Stimulated activated CD4-positive, alpha-beta T cell treated with anti-CD3 and anti-CD28 coated beads, Interleukin-15, amount 100 ng/mL, for 1 hour (primary cell): ENCODE data around the gene SORBS2.

Source experiments
- DNase-seq, 2 donors: peaks; one replicate each; pipeline ENCODE4 v3.0.0-alpha.2; 2020; ENCODE audit warnings: low read depth in 1 of 2, low spot score in 1 of 2

Gene SORBS2

DNA sequence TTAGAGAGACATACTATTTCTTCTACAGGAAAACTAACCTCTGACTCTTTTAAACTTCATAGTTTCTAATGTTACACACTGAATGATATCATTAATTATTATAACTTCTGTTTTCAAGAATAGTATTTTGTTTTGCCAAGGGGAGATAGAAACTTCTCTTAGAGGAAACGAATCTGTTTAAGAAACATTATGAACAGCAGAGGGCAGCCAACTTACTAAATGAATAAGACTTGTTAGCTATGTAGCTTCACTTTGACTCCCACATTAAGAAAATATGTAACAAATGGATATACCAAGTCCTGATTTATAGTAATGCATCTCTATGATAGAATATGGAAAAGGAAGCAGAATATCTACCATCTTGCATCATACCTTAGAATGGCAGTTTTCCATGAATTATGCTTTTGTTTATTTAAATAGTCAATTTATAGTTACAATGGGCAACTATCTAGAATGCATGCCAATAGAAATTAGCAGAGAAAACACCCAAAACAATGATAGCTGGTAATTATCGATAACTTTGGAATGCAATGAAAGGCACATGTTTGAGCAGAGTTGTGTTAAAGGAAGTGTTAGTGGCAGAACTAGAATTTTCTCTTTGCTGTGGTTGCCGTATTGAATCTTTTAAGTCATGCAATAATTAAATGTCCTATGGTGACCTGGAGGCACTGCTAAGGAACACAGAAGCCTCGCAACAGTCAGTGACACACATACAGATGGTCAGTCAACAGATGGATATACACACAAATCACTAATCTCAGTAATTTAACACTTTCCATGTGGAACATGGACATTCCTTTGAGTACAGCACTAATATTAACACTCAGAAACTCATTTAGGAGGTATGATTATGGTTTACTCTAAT is 171.0 kb downstream of the SORBS2 start:
- no peak for DNase-seq

DNA sequence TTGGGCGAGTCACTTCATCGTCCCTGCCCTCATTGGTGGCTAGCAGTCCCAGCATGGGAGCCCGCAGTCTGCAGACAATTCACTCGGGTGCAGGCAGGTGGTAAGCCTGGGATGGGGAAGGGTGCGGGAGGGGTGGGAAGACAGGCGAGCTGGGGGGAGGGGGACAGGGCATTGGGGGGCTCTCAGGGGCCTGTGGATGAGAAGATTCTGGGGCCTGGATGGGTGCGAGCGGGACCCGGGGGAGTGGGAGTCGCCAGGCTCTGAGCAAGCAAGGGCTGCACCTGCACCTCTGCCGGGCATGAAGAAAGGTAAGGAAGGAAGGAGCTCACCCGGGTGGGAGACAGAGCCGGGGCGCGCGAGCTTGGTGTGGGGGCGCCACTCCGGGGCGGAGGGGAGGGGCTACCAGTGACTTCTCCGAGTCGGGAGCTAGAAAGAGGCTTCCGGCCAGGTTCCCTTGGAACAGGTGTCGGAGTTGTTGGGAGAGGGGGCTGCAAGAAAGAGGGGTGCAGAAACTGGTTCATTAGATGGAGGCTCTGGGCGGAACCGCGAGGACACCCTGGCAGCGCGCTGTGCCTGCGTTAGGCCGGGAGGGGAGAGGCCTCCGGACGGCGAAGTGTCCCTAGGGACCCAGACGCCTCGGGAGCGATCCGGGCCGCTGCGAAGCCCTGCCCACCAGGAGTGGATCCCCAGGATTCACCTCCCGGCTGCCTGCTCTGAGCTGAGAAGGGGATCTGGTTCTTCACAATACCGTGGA is 173.3 kb downstream of the SORBS2 start:
- no peak for DNase-seq

DNA sequence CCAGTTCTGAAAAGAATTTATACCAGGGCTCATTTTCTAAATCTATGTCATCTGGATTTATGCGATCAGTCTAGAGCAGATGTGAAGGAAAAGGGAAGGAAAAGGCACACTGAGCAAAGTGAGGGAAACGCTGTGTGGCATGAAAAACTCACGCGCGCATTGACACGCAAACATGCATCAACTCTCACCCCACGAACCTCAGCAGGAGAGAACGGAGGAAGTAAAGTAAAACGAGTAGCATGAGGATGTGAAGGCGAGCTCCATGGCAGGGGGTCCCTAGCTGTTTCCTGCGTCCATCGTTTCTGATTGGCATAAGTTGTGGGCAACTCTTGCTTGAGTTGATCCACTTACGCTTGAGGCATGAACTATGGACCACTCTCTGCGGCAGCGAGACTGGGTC is 173.9 kb downstream of the SORBS2 start:
- DNase-seq = no peak

DNA sequence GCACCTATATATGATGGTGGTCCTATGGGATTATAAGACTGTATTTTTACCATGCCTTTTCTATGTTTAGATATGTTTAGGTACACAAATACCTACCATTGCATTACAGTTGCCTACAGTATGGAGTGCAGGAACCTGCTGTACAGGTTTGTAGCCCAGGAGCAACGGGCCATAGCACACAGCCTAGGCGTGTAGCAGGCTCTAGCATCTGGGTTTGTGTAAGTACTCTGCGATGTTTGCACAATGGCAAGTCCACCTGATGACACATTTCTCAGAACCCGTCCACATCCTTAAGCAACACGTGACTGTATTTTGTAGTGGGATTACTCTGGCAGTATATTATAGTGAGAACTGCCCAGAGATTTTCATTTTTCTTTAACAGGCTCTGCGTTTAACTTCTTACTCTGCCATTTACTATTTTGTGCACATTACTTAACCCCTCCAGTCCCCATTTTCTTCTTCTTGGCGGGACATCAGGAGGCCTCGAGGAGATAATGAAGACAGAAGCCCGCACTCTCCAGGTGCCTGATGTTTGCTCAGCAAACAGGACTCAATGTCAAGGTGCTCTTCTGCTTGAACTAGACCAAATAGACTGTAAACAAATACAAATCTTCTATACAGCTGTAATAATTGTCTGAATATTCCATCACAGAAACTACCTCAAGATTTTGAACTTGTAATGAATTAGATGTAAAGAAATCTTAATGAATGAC is 174.7 kb downstream of the SORBS2 start:
- no peak for DNase-seq

DNA sequence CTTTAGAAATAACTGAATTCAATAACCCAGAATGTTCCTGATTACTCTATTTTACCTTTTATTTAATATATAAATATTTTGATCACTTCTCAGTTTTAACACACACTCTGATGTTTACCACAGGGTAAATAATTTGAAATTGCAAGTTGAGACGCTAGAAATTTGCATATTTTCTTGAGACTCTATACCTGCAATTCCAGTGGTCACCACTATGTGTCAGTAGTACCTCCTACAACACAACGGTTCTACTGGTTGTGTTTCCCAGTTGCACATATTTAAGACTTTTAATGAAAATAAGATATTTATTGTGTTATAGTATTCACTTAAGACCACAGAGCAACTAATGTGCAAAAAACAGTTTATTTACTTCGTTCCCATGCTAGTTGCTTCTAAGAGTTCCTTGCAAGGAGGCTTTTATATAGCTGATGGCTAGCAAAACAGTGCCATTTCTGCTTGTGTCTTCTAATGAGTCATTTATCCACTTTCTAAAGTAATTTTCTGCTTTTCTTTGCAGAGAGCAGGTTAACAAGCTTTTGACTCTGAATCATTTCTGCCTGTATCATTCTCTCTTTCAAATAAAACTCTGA is 177.8 kb downstream of the SORBS2 start:
- no peak for DNase-seq

DNA sequence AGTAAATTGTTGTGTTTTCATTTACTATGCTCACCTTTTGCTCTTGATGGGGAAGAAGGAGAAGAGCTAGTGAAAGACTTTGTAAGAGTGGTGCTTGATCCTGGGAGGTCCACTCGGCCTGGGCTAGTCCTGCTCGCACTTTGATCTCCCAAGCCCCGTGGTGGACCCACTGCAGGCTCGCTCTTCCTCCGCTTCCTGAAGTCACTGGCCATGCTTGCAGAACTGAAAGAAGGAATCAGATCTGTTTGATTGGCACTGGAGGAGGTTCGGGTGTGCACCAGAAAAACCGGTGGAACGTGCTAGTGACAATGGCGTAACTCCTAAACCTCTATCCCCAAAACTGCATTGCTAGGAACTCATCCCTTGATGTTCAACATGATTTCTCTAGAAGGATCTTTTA is 185.2 kb downstream of the SORBS2 start:
- no peak for DNase-seq

DNA sequence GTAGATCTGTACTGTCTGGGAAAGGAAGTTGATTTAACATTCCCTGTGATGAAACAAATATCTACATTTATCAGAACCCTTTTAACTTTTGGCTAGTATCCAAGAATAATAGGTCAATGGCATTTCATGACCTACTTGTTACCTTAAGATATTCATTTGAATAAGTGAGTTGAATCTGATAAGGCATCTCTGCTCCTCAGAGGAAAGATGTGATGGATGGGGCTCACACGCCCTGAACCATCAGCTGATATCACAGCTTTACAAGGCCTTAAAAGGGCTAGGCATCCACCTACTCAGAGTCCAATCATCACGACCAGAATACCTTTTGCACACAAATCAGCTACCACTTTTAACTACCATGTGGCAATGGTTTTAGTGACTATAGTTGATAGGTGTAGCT is 186.5 kb downstream of the SORBS2 start:
- no peak for DNase-seq

DNA sequence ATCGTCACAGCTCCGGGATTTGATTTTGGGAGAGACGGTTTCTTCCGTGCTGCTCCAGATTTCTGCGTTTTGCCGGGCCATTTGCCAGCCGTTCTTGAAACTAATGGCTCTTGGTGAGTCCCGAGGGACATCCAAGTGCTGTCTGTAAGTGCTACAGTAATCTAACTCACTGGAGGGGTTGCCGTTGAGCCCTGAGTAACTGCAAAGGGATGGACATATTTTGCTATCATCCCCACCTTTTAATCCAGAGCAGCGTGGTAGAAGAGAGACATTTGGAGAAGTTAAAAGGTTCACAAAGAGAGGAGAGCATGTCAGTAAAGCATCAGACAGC is 187.8 kb downstream of the SORBS2 start:
- DNase-seq = no peak

DNA sequence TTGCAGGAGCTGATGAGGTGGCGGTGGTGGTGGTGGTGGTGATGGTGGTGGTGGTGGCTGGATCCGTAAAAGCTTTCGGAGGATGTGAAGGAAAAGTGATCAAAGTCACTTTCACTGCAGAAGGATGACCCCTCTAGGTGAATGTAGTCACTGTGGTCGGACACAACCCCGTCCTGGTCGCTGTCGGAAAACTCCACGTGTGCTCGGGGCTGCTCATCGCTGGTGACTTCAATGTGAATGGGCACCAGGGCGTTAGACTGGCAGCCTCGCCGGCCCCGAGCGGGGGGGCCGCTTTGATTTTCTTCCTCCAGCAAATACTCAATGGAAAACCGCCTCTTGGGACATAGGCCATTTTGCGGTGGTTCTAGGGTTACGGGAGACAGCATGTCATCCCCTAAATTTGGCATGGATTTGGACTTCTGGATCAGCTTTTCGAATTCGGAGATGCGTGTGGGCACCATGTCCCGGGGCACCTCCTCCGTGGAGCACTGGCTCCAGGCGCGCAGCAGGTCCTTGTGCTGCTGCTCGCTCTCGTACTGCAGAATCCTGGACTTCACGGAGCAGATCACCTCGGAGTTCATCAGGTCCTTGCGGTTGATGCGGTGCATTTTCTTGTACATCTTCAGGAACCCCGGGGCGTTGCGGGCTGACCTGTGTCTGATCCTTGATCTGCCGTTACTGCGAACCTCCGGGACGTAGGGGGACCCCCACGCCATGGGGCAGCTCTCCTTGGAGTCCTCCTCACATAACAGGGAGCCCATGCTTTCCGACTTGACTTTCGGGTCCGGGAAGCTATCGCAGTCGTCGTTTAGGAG is 188.3 kb downstream of the SORBS2 start:
- no peak for DNase-seq

DNA sequence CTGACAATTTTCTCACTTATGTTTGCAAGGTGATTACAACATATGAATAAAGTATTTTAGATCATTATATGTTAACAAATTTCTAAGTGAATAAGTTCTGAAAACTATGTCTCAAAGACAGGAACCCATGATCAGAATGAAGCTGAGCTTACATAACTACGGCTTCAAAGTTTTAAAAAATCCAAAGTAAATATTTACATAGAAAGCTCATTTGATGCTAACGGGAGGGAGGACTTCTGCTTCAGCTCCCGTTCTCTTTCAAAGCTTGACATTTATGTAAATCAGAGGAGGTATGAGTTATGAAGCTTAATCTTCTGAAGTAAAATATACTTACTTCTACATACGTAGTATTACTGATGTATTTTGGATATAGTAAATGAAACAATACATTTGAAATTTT is 203.8 kb downstream of the SORBS2 start:
- no peak for DNase-seq

DNA sequence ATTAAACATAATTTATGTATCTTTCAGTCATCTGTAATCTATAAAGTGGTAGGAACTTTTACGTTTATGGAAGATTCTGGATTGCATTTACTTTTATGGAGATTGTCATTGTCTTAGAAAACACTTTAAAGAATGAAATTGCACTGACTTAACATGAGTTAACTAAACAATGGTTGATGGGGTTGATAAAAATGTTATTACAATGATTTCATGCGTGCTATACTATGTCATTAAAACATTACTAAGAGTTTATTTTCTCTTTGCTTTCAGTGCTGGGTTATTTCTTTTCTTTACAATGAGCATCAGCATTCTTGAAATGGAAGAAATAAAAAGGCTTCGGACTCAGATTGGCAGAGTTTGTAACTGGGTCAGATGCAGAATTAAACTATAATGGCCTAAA is 209.6 kb downstream of the SORBS2 start:
- no peak for DNase-seq

DNA sequence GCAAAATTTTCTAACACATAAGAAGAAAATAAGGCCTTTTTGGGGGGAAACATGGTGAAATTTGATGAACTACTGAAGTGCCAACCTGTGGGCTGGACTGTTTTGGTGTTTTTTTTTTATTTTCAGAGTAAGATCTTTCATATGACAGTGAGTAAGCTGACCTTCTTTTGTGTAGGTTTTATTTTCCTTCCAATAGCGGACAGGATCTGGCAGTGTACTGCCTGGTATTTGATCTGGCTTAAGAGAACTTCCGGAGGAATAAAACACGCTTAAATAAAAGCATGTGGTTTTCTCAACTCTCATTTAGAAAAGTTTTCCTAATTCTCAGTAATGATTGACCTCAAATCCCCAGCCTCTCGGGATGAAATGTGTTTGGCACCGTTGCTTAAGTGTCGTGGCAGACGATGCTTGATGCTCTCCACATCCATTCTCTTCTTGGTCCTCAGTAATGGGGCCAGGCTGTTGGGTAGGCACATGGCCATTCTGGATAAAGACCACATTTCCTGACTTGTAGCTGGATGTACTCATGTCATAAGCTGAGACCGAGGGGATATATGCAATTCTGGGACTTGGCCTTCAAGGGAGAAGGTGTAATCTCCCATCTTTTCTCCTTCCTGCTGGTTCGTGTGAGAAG is 211.1 kb downstream of the SORBS2 start:
- no peak for DNase-seq

DNA sequence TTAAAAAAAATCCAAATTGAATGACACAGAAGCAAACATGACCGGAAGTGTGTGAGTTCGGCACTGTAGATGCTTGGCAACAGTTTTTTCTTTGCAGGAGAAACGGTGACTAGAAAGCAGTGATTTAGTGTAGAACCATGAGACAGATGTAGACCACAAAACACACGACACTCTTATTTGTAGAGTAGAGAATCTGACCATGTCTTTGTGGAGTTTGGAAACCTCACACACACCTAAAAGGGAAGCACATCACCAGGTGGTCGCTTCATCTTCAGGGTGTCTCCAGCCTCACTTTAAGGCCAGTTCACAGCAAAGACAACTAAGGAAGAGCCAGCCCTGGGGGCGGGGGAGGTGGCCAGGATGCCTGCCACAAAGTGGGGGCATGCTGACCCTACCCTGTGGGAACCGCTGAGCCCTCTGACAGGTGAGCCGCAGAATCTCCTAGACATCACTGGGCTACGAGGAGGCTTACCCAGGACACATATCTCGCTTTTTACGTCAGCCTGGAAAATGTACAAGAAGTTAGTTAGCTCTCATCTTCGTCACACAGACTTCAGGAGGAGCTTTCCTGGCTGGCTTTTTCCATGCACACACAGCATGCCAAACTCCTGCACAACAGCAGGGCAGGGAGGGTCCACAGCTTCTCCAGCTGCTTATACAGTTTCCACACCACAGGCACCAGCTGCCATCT is 212.3 kb downstream of the SORBS2 start:
- no peak for DNase-seq

DNA sequence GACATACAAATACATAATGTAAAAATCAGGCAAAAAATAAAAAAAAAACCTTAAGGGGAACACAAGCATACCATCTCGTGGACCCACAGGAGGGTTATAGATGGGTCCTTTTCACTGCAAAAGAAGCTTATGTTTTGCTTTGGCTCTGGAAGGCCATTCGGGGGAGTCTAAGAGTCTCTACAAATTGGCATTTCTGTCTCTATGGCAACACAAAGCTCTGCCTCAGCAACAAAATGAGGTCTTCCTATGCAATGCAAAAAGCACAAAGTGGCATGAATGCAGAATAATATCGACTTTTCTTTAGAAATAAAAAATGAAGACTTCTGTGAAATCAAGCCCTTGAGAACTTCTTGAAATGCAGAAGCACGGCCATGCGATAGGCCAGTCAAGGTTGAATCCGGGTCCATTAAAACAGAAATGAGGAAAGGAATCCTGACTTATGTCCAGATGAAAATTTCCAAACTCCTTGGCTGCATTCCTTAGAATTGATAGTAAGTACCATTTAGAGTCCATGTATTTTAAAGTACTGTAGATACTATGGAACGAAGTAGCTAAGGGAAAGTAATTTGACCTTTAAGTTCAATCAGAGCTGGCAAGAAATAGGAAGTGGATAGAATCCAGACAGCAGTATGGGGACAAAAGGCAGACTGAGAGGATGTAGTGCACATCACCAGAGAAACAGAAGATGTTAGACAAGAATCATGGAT is 213.0 kb downstream of the SORBS2 start:
- no peak for DNase-seq

DNA sequence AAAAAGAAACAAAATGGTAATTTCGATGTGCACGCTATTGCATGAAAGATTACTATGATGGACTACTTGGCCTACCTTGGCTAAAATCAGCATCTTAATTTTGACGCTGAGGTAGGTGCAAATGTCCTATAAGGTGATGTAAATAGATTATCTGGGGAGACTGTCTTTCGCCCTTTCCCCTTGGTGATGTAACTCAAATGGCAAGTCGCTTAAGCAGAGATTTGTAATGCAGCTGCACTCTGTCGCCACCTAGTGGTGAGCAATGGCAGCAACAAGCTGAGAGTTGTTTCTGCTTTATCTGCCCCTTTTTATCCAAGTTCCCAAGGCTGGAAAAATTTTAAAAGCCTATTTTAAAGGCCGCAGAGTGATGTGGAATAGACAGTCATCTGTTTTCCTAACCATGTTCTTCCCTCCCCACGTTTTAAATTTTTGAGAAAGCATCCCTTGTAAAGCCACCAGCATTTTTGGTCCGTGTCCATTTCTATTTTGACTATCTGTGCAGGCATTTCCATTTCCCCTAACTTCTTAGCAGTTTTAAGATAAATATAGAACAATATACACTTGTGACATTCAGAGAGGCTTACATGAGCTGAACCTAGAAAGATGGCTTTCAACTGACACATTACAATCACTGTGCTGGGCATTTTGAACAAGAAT is 214.3 kb downstream of the SORBS2 start:
- peak; percentile 28 to 44 for DNase-seq

DNA sequence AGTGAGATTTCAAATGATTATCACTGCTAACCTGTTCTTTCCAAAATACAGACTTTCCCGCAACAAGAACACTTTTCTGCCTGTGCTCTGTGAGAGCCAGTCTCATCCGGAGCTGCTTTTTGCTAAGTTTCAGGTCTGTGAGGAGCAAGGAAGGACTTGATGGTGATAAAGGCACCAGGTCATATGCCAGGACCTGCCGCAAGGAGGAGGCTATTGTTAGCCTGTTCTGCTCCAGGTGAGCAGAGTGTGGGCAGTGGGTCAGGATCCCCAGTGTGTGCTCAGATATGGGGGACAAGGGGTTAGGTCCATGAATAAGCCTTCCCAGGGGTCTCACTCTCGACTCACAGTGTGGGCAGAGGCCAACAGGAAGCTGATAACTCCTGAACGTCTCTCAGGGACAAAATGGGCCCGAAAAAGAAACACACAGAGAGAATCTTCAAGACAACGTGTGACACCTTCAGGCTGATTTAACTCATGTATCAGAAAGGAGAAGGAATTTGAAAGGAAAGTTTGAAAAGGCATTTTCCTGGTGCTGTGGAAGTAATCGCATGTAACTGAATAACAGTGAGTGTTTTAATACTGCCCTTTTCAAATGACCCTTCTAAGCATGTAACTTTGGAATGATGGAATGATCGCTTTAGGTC is 219.0 kb downstream of the SORBS2 start:
- DNase-seq = no peak

DNA sequence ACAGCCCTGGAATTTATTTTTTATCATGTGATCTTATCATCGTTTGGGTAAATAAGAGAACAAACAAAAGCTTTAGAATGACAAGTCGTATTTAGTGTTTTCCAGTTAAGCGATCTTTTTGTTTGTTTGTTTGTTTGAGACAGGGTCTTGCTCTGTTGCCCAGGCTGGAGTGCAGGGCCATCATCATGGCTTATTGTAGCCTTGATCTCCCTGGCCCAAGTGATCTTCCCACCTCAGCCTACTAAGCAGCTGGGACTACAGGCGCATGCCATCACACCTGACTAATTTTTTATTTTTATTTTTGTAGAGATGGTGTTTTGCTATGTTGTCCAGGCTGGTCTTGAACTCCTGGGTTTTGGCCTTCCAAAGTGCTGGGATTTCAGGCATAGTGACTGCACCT is 219.6 kb downstream of the SORBS2 start:
- no peak for DNase-seq

DNA sequence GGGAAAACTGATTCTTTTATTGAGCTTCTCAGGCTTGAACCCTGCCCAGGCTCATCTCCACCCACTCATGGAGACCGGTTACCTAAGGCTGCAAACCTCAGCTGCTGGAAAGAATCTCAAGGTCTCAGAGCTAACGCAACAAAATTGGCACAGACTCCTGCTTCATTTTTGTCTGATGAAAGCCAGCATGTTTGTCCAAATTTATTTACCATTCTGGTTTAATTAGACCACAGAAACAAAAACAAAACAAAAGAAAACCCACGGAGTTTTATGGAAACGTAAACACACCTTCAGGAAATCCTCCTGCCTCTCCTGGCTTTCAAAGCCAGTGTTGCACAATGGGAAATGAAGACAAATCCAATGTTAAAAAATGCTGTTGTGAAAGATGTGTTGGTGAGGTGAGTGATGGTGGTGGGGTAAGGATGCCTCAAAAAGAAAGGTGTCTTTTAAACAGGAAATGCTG is 220.3 kb downstream of the SORBS2 start:
- no peak for DNase-seq
